ENCODE measurements around the gene RTL5.
"Not testable (repeated sequence)": the region's sequence is repeated elsewhere in the genome, so short reads cannot be mapped to it uniquely, and the experiment has no call there.

GRCh38 chrX:72176289-72176688 is 44.6 kb upstream of the RTL5 start:
- TF ChIP-seq CTCF (conservative IDR thresholded peaks at IDR 0.05; ENCODE audit: low read length); EZH2phosphoT487 (IDR thresholded peaks at IDR 0.05; ENCODE audit: borderline replicate concordance): not testable (repeated sequence)
